ENCODE results near the gene EDEM1. TPM values are rescaled to one million over a fixed set of nuclear protein-coding genes. Genes with fewer than 3 reads are reported as not detected.
A peak's percentile ranks its signal among the peaks of the same experiment; 100 is the strongest.

Gene EDEM1
- total RNA-seq, 4 donors from 2014 or later, result 17.1 to 58.4 (median 37.7) TPM

- no peak for DNase-seq
- H3K4me3 ChIP-seq, result peak overlapping the region in 1 of 2 donors; percentile 24
- intact Hi-C loops (cut with DNase I; ENCODE audit: low total_unique reads), result no loop called here
Measured at GRCh38 chr3:5250467-5251195, 63.1 kb downstream of the EDEM1 start.

GRCh38 chr3:5251196-5251583 is 63.7 kb downstream of the EDEM1 start:
- Histone ChIP-seq H3K4me3 (peak overlapping the region in 1 of 2 donors; percentile 24), H3K27ac (no peak overlapping the region), H3K36me3 (no peaks in the 10 kb centered on the region), H3K4me1 (no peaks in the 10 kb centered on the region), H3K9me3 (no peaks in the 10 kb centered on the region), H3K27me3 (no peaks in the 10 kb centered on the region)
- intact Hi-C loops (cut with DNase I; ENCODE audit: low total_unique reads), result no loop called here
- no peak for TF ChIP-seq CTCF (IDR thresholded peaks at IDR 0.05)
- no peak for TF ChIP-seq POLR2A (IDR thresholded peaks at IDR 0.05)
- DNase-seq, result no peak

More at GRCh38 chr3:5250467-5251195, 63.1 kb downstream of the EDEM1 start:
- H3K9me3 ChIP-seq, result no peaks in the 10 kb centered on the region
- no peaks in the 10 kb centered on the region for H3K4me1 ChIP-seq
- H3K27me3 ChIP-seq, result no peaks in the 10 kb centered on the region
- no peaks in the 10 kb centered on the region for H3K36me3 ChIP-seq
- no peak for TF ChIP-seq POLR2A (IDR thresholded peaks at IDR 0.05)
- no peak for TF ChIP-seq CTCF (IDR thresholded peaks at IDR 0.05)
- H3K27ac ChIP-seq, result no peak overlapping the region

GRCh38 chr3:5252131-5252530 is 64.6 kb downstream of the EDEM1 start:
- Histone ChIP-seq H3K27me3 (no peaks in the 10 kb centered on the region), H3K4me3 (no peak overlapping the region), H3K4me1 (no peaks in the 10 kb centered on the region), H3K9me3 (no peaks in the 10 kb centered on the region), H3K36me3 (no peaks in the 10 kb centered on the region), H3K27ac (no peak overlapping the region)
- TF ChIP-seq CTCF (IDR thresholded peaks at IDR 0.05) (no peak), POLR2A (IDR thresholded peaks at IDR 0.05) (no peak)
- DNase-seq, result no peak
- intact Hi-C loops (cut with DNase I; ENCODE audit: low total_unique reads), result no loop called here

- no peak for DNase-seq
- no peak overlapping the region for H3K27ac ChIP-seq
- no peaks in the 10 kb centered on the region for H3K27me3 ChIP-seq
- no peaks in the 10 kb centered on the region for H3K36me3 ChIP-seq
- H3K9me3 ChIP-seq, result no peaks in the 10 kb centered on the region
- TF ChIP-seq POLR2A (IDR thresholded peaks at IDR 0.05) (no peak), CTCF (IDR thresholded peaks at IDR 0.05) (no peak)
- H3K4me1 ChIP-seq, result no peaks in the 10 kb centered on the region
- intact Hi-C loops (cut with DNase I; ENCODE audit: low total_unique reads), result no loop called here
- H3K4me3 ChIP-seq, result no peak overlapping the region
Measured at GRCh38 chr3:5254281-5255048, 67.0 kb downstream of the EDEM1 start.

Data from uterus (tissue), 4 donors.